B cell (primary cell): ENCODE data around the gene CC2D2A. TPM values are rescaled to one million over a fixed set of nuclear protein-coding genes. Genes with fewer than 3 reads are reported as not detected.

ENCODE experiments used
- ATAC-seq: fragments of 200-7000 bp; cut with Tn5 transposase; one replicate; pipeline ENCODE4 v1.10.0; 2021; ENCODE audit warnings: low read depth, mild to moderate bottlenecking, moderate number of reproducible peaks, moderate library complexity
- CTCF ChIA-PET: fragments of 350-600 bp; sonication (Branson Sonifier 250); formaldehyde crosslinking; loops from one replicate; lab custom pipeline; 2021; ENCODE audit warnings: antibody characterized with exemption, inconsistent platforms; lab: Charles Lee
- POLR2A ChIA-PET: fragments of 350-600 bp; sonication (Branson Sonifier 250); formaldehyde crosslinking; loops from one replicate; lab custom pipeline; 2021; ENCODE audit warnings: antibody characterized with exemption; lab: Charles Lee
- DNase-seq: peaks from one replicate; pipeline ENCODE4 v3.0.0; 2013
- H2AFZ ChIP-seq: 2 replicates; pipeline ENCODE4 v1.6.1; 2012; ENCODE audit warnings: mild to moderate bottlenecking, low read depth, low read length; ENCODE audit not compliant: insufficient read depth, poor library complexity, severe bottlenecking
- H3K27ac ChIP-seq, 2 donors: 1 replicate in 1 of 2; 2 replicates in 1 of 2; pipeline ENCODE4 v1.5.1; 2012 to 2013; ENCODE audit warnings: low read length in 2 of 2, mild to moderate bottlenecking in 2 of 2, moderate library complexity in 1 of 2
- H3K27me3 ChIP-seq, 4 experiments: fragments of 200-600 bp in 1 of 4; sonication (generic) in 1 of 4; replicated peaks in 1 of 4; 1 replicate in 2 of 4; 2 replicates in 2 of 4; pipeline versions ENCODE4 v1.6.1 to v1.7.0; 2013 to 2016; ENCODE audit warnings: low read length in 3 of 4, mild to moderate bottlenecking in 2 of 4, mixed read lengths in 1 of 4, moderate library complexity in 1 of 4; ENCODE audit not compliant: insufficient read depth in 4 of 4, control insufficient read depth in 3 of 4; ENCODE audit errors: control extremely low read depth in 1 of 4
- H3K36me3 ChIP-seq, 2 experiments: replicated peaks in 1 of 2; 1 replicate in 1 of 2; 2 replicates in 1 of 2; pipeline versions ENCODE4 v1.6.1 to v1.7.1; 2013; ENCODE audit warnings: low read length in 1 of 2; ENCODE audit not compliant: insufficient read depth in 2 of 2, control insufficient read depth in 1 of 2; ENCODE audit errors: control extremely low read depth in 1 of 2, extremely low read depth in 1 of 2
- H3K4me1 ChIP-seq, 2 donors: fragments of 200-600 bp in 1 of 2; sonication (generic) in 1 of 2; 1 replicate in 1 of 2; 2 replicates in 1 of 2; pipeline versions ENCODE4 v1.5.1 to v1.6.1; 2013 to 2017; ENCODE audit warnings: low read length in 2 of 2; ENCODE audit not compliant: control insufficient read depth in 2 of 2, insufficient read depth in 2 of 2
- H3K4me2 ChIP-seq: replicated peaks from 2 replicates; pipeline ENCODE3; 2012; ENCODE audit warnings: mild to moderate bottlenecking, low read depth, low read length; ENCODE audit not compliant: poor library complexity, severe bottlenecking
- H3K4me3 ChIP-seq, 5 experiments: fragments of 200-600 bp in 1 of 5; sonication (generic) in 1 of 5; 1 replicate in 3 of 5; 2 replicates in 2 of 5; pipeline versions ENCODE4 v1.5.1 to v1.7.0; 2011 to 2016; ENCODE audit warnings: low read length in 4 of 5, mild to moderate bottlenecking in 4 of 5, low read depth in 2 of 5, control low read depth in 1 of 5, moderate library complexity in 1 of 5; ENCODE audit not compliant: insufficient read depth in 1 of 5; ENCODE audit errors: control extremely low read depth in 1 of 5, extremely low read depth in 1 of 5
- H3K79me2 ChIP-seq: fragments of 200-600 bp; sonication (generic); one replicate; pipeline ENCODE4 v1.6.0; 2016; ENCODE audit warnings: low read length; ENCODE audit not compliant: control insufficient read depth, insufficient read depth
- H3K9ac ChIP-seq: fragments of 200-600 bp; sonication (generic); 2 replicates; pipeline ENCODE4 v1.6.1; 2017; ENCODE audit warnings: mild to moderate bottlenecking, low read length, moderate library complexity
- H3K9me3 ChIP-seq, 3 donors: one replicate each; pipeline versions ENCODE4 v1.6.1 to v1.7.1; 2013; ENCODE audit warnings: low read length in 2 of 3; ENCODE audit not compliant: control insufficient read depth in 2 of 3, insufficient read depth in 1 of 3; ENCODE audit errors: control extremely low read depth in 1 of 3
- H4K20me1 ChIP-seq: 2 replicates; pipeline ENCODE4 v1.6.0; 2012; ENCODE audit warnings: mild to moderate bottlenecking, low read length; ENCODE audit not compliant: insufficient read depth, control insufficient read depth, poor library complexity, severe bottlenecking
- H3K27ac Mint-ChIP-seq: one replicate; pipeline ENCODE4 v1.8.0; 2021; ENCODE audit warnings: mixed read lengths
- H3K27me3 Mint-ChIP-seq: one replicate; pipeline ENCODE4 v1.8.0; 2021; ENCODE audit warnings: mixed read lengths
- H3K4me1 Mint-ChIP-seq: one replicate; pipeline ENCODE4 v1.8.0; 2021; ENCODE audit warnings: mixed read lengths
- H3K4me3 Mint-ChIP-seq: one replicate; pipeline ENCODE4 v1.8.0; 2021; ENCODE audit warnings: mixed read lengths
- H3K9me3 Mint-ChIP-seq: one replicate; pipeline ENCODE4 v1.8.0; 2022; ENCODE audit warnings: mixed read lengths; ENCODE audit not compliant: insufficient read depth
- EZH2 ChIP-seq: IDR thresholded peaks from 2 replicates; pipeline ENCODE4 v1.6.1; 2012; ENCODE audit warnings: borderline replicate concordance, low read depth, mild to moderate bottlenecking, moderate library complexity, low read length; ENCODE audit not compliant: insufficient read depth, poor library complexity, severe bottlenecking
- WGBS: methylation state at CpG from one replicate; pipeline ENCODE4 v1.1.5; 2013; ENCODE audit warnings: missing lambda C conversion rate; ENCODE audit not compliant: insufficient coverage; 5-methylcytosine and 5-hydroxymethylcytosine counted together
- intact Hi-C: fragments of 100-400 bp; cut with micrococcal nuclease; formaldehyde crosslinking; loops from one replicate; pipeline ENCODE4 v1.10.0; 2022
- polyA plus RNA-seq: library from polyadenylated mRNA; depleted of rRNA; stranded (reverse); fragments of >200 nt; gene quantifications from 2 replicates; pipeline ENCODE4 v1.2.3, GENCODE V29; 2012
- total RNA-seq, 2 donors: library from RNA; stranded (reverse); fragments of 120-200 nt in 1 of 2; gene quantifications; 1 replicate in 1 of 2; 2 replicates in 1 of 2; pipeline versions ENCODE4 v1.2.3 to v1.2.4, GENCODE V29; 2013 to 2022
- TF ChIP-seq, protein P1 (sequence below): fragments of 200-600 bp; IDR thresholded peaks from one replicate; pipeline ENCODE4 v1.8.0; 2022; ENCODE audit warnings: antibody characterized with exemption, mild to moderate bottlenecking

The CC2D2A gene
- total and polyA plus RNA-seq, 2 donors (not counting 1 experiment from before 2014, with no cell fraction given) = not detected

DNA sequence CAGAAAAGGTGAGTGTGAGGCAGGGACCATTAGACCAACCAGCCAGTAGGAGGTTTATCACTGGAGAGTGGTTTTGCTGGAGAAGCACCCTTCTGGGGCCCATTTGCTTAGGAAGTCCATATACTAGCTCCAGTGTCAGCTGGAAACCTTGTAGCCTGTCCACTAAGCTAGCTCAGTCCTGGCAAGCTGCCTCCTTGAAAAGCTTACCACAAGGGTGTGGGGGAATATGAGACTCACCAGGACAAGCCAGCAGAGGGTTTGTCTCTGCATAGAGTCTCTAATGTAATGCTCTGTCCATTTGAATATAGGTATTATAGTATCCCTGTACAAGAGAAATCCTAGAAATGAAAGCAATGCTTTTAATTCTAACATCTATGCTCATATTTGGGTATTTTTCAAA, 99.1 kb downstream of the CC2D2A start:
- no peak overlapping the region for H3K27ac Mint-ChIP-seq
- no peak overlapping the region for H2AFZ ChIP-seq
- H3K27me3 Mint-ChIP-seq = no peaks in the 10 kb centered on the region
- no peak overlapping the region for H3K27ac ChIP-seq
- H3K4me2 ChIP-seq = no peak overlapping the region
- H3K9ac ChIP-seq = no peak overlapping the region
- DNase-seq = no peak
- no peaks in the 10 kb centered on the region for H4K20me1 ChIP-seq
- no peak overlapping the region for H3K4me3 Mint-ChIP-seq
- no peaks in the 10 kb centered on the region for H3K4me1 ChIP-seq
- no peaks in the 10 kb centered on the region for H3K27me3 ChIP-seq
- H3K4me3 ChIP-seq = no peak overlapping the region
- ChIA-PET POLR2A (no interaction called here), CTCF (no interaction called here)
- no peak for TF ChIP-seq EZH2
- TF ChIP-seq, protein P1, sequence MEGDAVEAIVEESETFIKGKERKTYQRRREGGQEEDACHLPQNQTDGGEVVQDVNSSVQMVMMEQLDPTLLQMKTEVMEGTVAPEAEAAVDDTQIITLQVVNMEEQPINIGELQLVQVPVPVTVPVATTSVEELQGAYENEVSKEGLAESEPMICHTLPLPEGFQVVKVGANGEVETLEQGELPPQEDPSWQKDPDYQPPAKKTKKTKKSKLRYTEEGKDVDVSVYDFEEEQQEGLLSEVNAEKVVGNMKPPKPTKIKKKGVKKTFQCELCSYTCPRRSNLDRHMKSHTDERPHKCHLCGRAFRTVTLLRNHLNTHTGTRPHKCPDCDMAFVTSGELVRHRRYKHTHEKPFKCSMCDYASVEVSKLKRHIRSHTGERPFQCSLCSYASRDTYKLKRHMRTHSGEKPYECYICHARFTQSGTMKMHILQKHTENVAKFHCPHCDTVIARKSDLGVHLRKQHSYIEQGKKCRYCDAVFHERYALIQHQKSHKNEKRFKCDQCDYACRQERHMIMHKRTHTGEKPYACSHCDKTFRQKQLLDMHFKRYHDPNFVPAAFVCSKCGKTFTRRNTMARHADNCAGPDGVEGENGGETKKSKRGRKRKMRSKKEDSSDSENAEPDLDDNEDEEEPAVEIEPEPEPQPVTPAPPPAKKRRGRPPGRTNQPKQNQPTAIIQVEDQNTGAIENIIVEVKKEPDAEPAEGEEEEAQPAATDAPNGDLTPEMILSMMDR = no peak
- no peaks in the 10 kb centered on the region for H3K9me3 ChIP-seq
- peaks cover 0 to 4% of the 10 kb centered on the region in 2 experiments for H3K36me3 ChIP-seq
- no peaks in the 10 kb centered on the region for H3K79me2 ChIP-seq
- H3K4me1 Mint-ChIP-seq = no peaks in the 10 kb centered on the region
- no peak for ATAC-seq
- no peaks in the 10 kb centered on the region for H3K9me3 Mint-ChIP-seq
- intact Hi-C loops = no loop called here

DNA sequence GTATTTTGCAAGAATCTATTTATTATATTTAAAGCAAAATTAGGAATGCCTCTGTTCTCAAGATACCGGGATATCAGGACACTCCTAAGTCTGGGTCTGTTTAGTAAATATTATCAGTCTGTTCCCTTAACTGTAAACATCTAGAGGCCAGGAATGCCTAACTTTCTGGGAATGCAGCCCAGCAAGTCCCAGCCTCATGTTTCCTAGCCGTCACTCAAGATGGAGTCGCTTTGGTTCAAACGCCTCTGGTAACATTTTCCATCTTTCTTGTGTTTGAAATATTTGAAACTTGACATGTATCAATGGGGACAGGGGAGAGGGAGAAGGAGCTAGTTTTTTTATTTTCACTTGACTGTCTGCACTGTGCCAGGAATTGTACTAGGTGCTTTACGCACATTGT, 100.1 kb downstream of the CC2D2A start:
- H3K27ac Mint-ChIP-seq = no peak overlapping the region
- no peak overlapping the region for H3K27ac ChIP-seq
- ChIA-PET POLR2A (no interaction called here), CTCF (no interaction called here)
- 96% methylated on average over 3 of the region's 5 CpGs for WGBS
- H3K4me1 Mint-ChIP-seq = no peaks in the 10 kb centered on the region
- H3K27me3 ChIP-seq = no peaks in the 10 kb centered on the region
- H3K4me3 ChIP-seq = no peak overlapping the region
- H3K9ac ChIP-seq = no peak overlapping the region
- H4K20me1 ChIP-seq = no peaks in the 10 kb centered on the region
- H3K4me3 Mint-ChIP-seq = no peak overlapping the region
- H3K79me2 ChIP-seq = no peaks in the 10 kb centered on the region
- no peak for ATAC-seq
- H3K27me3 Mint-ChIP-seq = no peaks in the 10 kb centered on the region
- TF ChIP-seq, protein P1 = no peak
- no peak for TF ChIP-seq EZH2
- H3K4me2 ChIP-seq = no peak overlapping the region
- no peaks in the 10 kb centered on the region for H3K9me3 Mint-ChIP-seq
- H2AFZ ChIP-seq = no peak overlapping the region
- no peaks in the 10 kb centered on the region for H3K9me3 ChIP-seq
- DNase-seq = no peak
- no peaks in the 10 kb centered on the region for H3K4me1 ChIP-seq
- intact Hi-C loops = no loop called here
- peaks cover 0 to 4% of the 10 kb centered on the region in 2 experiments for H3K36me3 ChIP-seq
